ENCODE results near the gene JAKMIP2.

The JAKMIP2 gene

GRCh38 chr5:147560718-147561331 lies 221.7 kb downstream of the JAKMIP2 start:
- DNase-seq = no peak

GRCh38 chr5:147559749-147560148 lies 222.8 kb downstream of the JAKMIP2 start:
- no peak for DNase-seq

GRCh38 chr5:147558826-147559225 lies 223.7 kb downstream of the JAKMIP2 start:
- peak in 13 of 56 donors; percentile 1 to 63 (median 7) for DNase-seq

- DNase-seq = no peak
These were observed 224.4 kb downstream of the JAKMIP2 start for GRCh38 chr5:147557876-147558745.

GRCh38 chr5:147555176-147555575 lies 227.4 kb downstream of the JAKMIP2 start:
- no peak for DNase-seq

- DNase-seq = peak in 1 of 56 donors; percentile 4
These were observed 228.2 kb downstream of the JAKMIP2 start for GRCh38 chr5:147554261-147554817.

- peak in 2 of 56 donors; percentile 3 to 18 for DNase-seq
These were observed 228.7 kb downstream of the JAKMIP2 start for GRCh38 chr5:147553817-147554216.

GRCh38 chr5:147552897-147553296 lies 229.6 kb downstream of the JAKMIP2 start:
- no peak for DNase-seq

- no peak for DNase-seq
These were observed 230.9 kb downstream of the JAKMIP2 start for GRCh38 chr5:147551677-147552076.

- DNase-seq = peak in 1 of 56 donors; percentile 6
These were observed 234.8 kb downstream of the JAKMIP2 start for GRCh38 chr5:147547730-147548129.

GRCh38 chr5:147544556-147544955 lies 238.0 kb downstream of the JAKMIP2 start:
- DNase-seq = no peak

GRCh38 chr5:147539053-147539452 lies 243.5 kb downstream of the JAKMIP2 start:
- DNase-seq = no peak

- DNase-seq = no peak
These were observed 244.3 kb downstream of the JAKMIP2 start for GRCh38 chr5:147538236-147538635.
